ENCODE results near the gene BASP1.
"Not testable (repeated sequence)": the region's sequence is repeated elsewhere in the genome, so short reads cannot be mapped to it uniquely, and the experiment has no call there.

The BASP1 gene

GRCh38 chr5:17190799-17191391 lies 26.5 kb upstream of the BASP1 start:
- DNase-seq (ENCODE audit: low read depth in 2 of 2, low spot score in 1 of 2) = no peak

- not testable (repeated sequence) for DNase-seq (ENCODE audit: low read depth in 2 of 2, low spot score in 1 of 2)
These were observed 25.9 kb upstream of the BASP1 start for GRCh38 chr5:17191574-17191973.

GRCh38 chr5:17192191-17192590 lies 25.2 kb upstream of the BASP1 start:
- DNase-seq (ENCODE audit: low read depth in 2 of 2, low spot score in 1 of 2) = no peak

GRCh38 chr5:17196024-17196423 lies 21.4 kb upstream of the BASP1 start:
- DNase-seq (ENCODE audit: low read depth in 2 of 2, low spot score in 1 of 2) = no peak

GRCh38 chr5:17196697-17197096 lies 20.7 kb upstream of the BASP1 start:
- DNase-seq (ENCODE audit: low read depth in 2 of 2, low spot score in 1 of 2) = no peak

GRCh38 chr5:17203329-17204132 lies 13.9 kb upstream of the BASP1 start:
- no peak for DNase-seq (ENCODE audit: low read depth in 2 of 2, low spot score in 1 of 2)

- no peak for DNase-seq (ENCODE audit: low read depth in 2 of 2, low spot score in 1 of 2)
These were observed 13.3 kb upstream of the BASP1 start for GRCh38 chr5:17204133-17204489.

- no peak for DNase-seq (ENCODE audit: low read depth in 2 of 2, low spot score in 1 of 2)
These were observed 11.4 kb upstream of the BASP1 start for GRCh38 chr5:17206021-17206420.

GRCh38 chr5:17212191-17212590 lies 5.2 kb upstream of the BASP1 start:
- no peak for DNase-seq (ENCODE audit: low read depth in 2 of 2, low spot score in 1 of 2)

GRCh38 chr5:17212996-17213395 lies 4.4 kb upstream of the BASP1 start:
- no peak for DNase-seq (ENCODE audit: low read depth in 2 of 2, low spot score in 1 of 2)

- DNase-seq (ENCODE audit: low read depth in 2 of 2, low spot score in 1 of 2) = no peak
These were observed 3.5 kb upstream of the BASP1 start for GRCh38 chr5:17213938-17214337.

GRCh38 chr5:17214893-17215292 lies 2.5 kb upstream of the BASP1 start:
- DNase-seq (ENCODE audit: low read depth in 2 of 2, low spot score in 1 of 2) = no peak

- no peak for DNase-seq (ENCODE audit: low read depth in 2 of 2, low spot score in 1 of 2)
These were observed 2.1 kb upstream of the BASP1 start for GRCh38 chr5:17215361-17215760.

- peak in 1 of 2 donors; percentile 2 for DNase-seq (ENCODE audit: low read depth in 2 of 2, low spot score in 1 of 2)
These were observed 1.1 kb upstream of the BASP1 start for GRCh38 chr5:17216176-17216973.

GRCh38 chr5:17216974-17217492 lies 398 bp upstream of the BASP1 start:
- no peak for DNase-seq (ENCODE audit: low read depth in 2 of 2, low spot score in 1 of 2)

GRCh38 chr5:17218353-17219005 lies 1.0 kb downstream of the BASP1 start:
- DNase-seq (ENCODE audit: low read depth in 2 of 2, low spot score in 1 of 2) = no peak

- no peak for DNase-seq (ENCODE audit: low read depth in 2 of 2, low spot score in 1 of 2)
These were observed 1.6 kb downstream of the BASP1 start for GRCh38 chr5:17219006-17219422.

GRCh38 chr5:17219469-17219868 lies 2.0 kb downstream of the BASP1 start:
- DNase-seq (ENCODE audit: low read depth in 2 of 2, low spot score in 1 of 2) = no peak

GRCh38 chr5:17219992-17220391 lies 2.6 kb downstream of the BASP1 start:
- no peak for DNase-seq (ENCODE audit: low read depth in 2 of 2, low spot score in 1 of 2)

GRCh38 chr5:17220469-17220868 lies 3.0 kb downstream of the BASP1 start:
- DNase-seq (ENCODE audit: low read depth in 2 of 2, low spot score in 1 of 2) = no peak
